OCI-LY3 (cell line): Measurements from ENCODE around the gene KIRREL1.
A peak's percentile ranks its signal among the peaks of the same experiment; 100 is the strongest.

ENCODE experiments used
- H2AFZ ChIP-seq: fragments of 200-600, 300-600 bp; shearing (Covaris generic); 2 replicates; pipeline ENCODE4 v1.6.0; 2014; ENCODE audit warnings: antibody characterized with exemption, low read depth, low read length
- H3K27ac ChIP-seq: fragments of 200-600, 300-600 bp; sonication (generic); 2 replicates; pipeline ENCODE4 v1.5.1; 2014; ENCODE audit warnings: mild to moderate bottlenecking, low read length, moderate library complexity, mixed read lengths
- H3K27me3 ChIP-seq: fragments of 200-600, 300-600 bp; sonication (generic); 2 replicates; pipeline ENCODE4 v1.6.1; 2014; ENCODE audit warnings: low read depth, low read length, mixed read lengths
- H3K36me3 ChIP-seq: fragments of 200-600, 300-600 bp; sonication (generic); replicated peaks from 2 replicates; pipeline ENCODE3; 2014; ENCODE audit warnings: low read depth, low read length, mixed read lengths
- H3K4me1 ChIP-seq: fragments of 300-600, 200-600 bp; sonication (generic); 2 replicates; pipeline ENCODE4 v1.6.1; 2014; ENCODE audit warnings: low read length, mixed read lengths
- H3K4me2 ChIP-seq: fragments of 200-600, 300-600 bp; sonication (generic); 2 replicates; pipeline ENCODE4 v1.6.1; 2014; ENCODE audit warnings: low read length, mixed read lengths
- H3K4me3 ChIP-seq: fragments of 300-600, 200-600 bp; sonication (generic); 2 replicates; pipeline ENCODE4 v1.5.1; 2014; ENCODE audit warnings: antibody characterized with exemption, mild to moderate bottlenecking, low read length, moderate library complexity
- H3K79me2 ChIP-seq: fragments of 300-600, 200-600 bp; shearing (Covaris generic); 2 replicates; pipeline ENCODE4 v1.6.1; 2014; ENCODE audit warnings: mild to moderate bottlenecking, low read length, mixed read lengths
- H3K9ac ChIP-seq: fragments of 300-600, 200-600 bp; shearing (Covaris generic); 2 replicates; pipeline ENCODE4 v1.6.0; 2014; ENCODE audit warnings: mild to moderate bottlenecking, low read length, moderate library complexity
- H3K9me3 ChIP-seq: fragments of 200-600, 300-600 bp; shearing (Covaris generic); 2 replicates; pipeline ENCODE4 v1.6.1; 2014; ENCODE audit warnings: low read length, mixed read lengths; ENCODE audit not compliant: insufficient read depth
- H4K20me1 ChIP-seq: fragments of 200-600, 300-600 bp; sonication (generic); 2 replicates; pipeline ENCODE4 v1.6.1; 2016; ENCODE audit warnings: low read length, mixed read lengths; ENCODE audit not compliant: insufficient read depth
- CTCF ChIP-seq: fragments of 200-600, 300-600 bp; sonication (generic); IDR thresholded peaks from 2 replicates; pipeline ENCODE4 v1.5.1; 2014; ENCODE audit warnings: antibody characterized with exemption, low read length, low read depth
- EZH2phosphoT487 ChIP-seq: fragments of 200-600 bp; shearing (Covaris generic); IDR thresholded peaks from 2 replicates; pipeline ENCODE4 v1.6.1; 2018; ENCODE audit warnings: antibody characterized with exemption, mixed run types, low read depth

The KIRREL1 gene

GRCh38 chr1:158107916-158108315 lies 114.5 kb downstream of the KIRREL1 start:
- H3K4me1 ChIP-seq = peaks cover 9% of the 10 kb centered on the region
- H3K27ac ChIP-seq = no peak overlapping the region
- H3K9me3 ChIP-seq = 0 out of 2 replicates have a peak, but pooled peaks cover 5% of the 10 kb centered on the region
- H3K9ac ChIP-seq = no peak overlapping the region
- H3K4me2 ChIP-seq = no peak overlapping the region
- H3K36me3 ChIP-seq = no peaks in the 10 kb centered on the region
- no peak overlapping the region for H3K4me3 ChIP-seq
- TF ChIP-seq EZH2phosphoT487 (no peak), CTCF (no peak)
- no peaks in the 10 kb centered on the region for H4K20me1 ChIP-seq
- H3K79me2 ChIP-seq = no peaks in the 10 kb centered on the region
- H3K27me3 ChIP-seq = peaks cover 62% of the 10 kb centered on the region
- no peak overlapping the region for H2AFZ ChIP-seq

GRCh38 chr1:158112994-158113758 lies 119.7 kb downstream of the KIRREL1 start:
- 0 out of 2 replicates have a peak, but pooled peaks cover 5% of the 10 kb centered on the region for H3K9me3 ChIP-seq
- peak overlapping the region; percentile 80 for H3K4me3 ChIP-seq
- peak overlapping the region; percentile 94 for H3K4me2 ChIP-seq
- peak overlapping the region; percentile 58 for H3K9ac ChIP-seq
- H3K4me1 ChIP-seq = peaks cover 28% of the 10 kb centered on the region
- peaks cover 62% of the 10 kb centered on the region for H3K27me3 ChIP-seq
- TF ChIP-seq CTCF = peak; percentile 71
- TF ChIP-seq EZH2phosphoT487 = no peak
- H3K79me2 ChIP-seq = no peaks in the 10 kb centered on the region
- no peak overlapping the region for H3K27ac ChIP-seq
- peak overlapping the region; percentile 90 for H2AFZ ChIP-seq
- H3K36me3 ChIP-seq = no peaks in the 10 kb centered on the region
- H4K20me1 ChIP-seq = peaks cover 12% of the 10 kb centered on the region; the same call in 1 of the 2 replicates

DNA sequence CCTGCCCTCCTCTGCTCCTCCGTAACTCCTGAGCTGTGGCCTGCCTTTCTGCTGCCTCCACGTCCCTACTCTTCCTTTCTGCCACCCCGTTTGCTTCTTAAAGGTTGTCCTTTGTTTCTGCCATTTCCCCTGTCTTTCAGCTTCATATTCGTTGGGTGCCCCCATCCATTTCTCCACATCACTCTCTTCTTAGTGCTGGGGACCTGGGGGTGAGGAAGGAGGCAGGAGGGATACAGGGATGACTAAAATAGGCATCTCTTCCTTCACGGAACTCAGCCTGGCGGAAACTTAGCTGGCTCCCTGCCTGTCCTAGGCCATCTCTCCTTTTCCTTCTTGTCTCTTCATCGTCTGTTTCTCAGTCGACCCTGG lies 120.3 kb downstream of the KIRREL1 start:
- Histone ChIP-seq H3K36me3 (no peaks in the 10 kb centered on the region), H4K20me1 (peaks cover 12% of the 10 kb centered on the region; the same call in 1 of the 2 replicates), H3K4me2 (peak overlapping the region; percentile 94), H3K4me3 (peak overlapping the region; percentile 80), H2AFZ (peak overlapping the region; percentile 90), H3K9ac (peak overlapping the region; percentile 58), H3K27ac (no peak overlapping the region), H3K9me3 (0 out of 2 replicates have a peak, but pooled peaks cover 5% of the 10 kb centered on the region), H3K79me2 (no peaks in the 10 kb centered on the region), H3K27me3 (peaks cover 67% of the 10 kb centered on the region), H3K4me1 (peaks cover 25% of the 10 kb centered on the region)
- no peak for TF ChIP-seq CTCF
- no peak for TF ChIP-seq EZH2phosphoT487

DNA sequence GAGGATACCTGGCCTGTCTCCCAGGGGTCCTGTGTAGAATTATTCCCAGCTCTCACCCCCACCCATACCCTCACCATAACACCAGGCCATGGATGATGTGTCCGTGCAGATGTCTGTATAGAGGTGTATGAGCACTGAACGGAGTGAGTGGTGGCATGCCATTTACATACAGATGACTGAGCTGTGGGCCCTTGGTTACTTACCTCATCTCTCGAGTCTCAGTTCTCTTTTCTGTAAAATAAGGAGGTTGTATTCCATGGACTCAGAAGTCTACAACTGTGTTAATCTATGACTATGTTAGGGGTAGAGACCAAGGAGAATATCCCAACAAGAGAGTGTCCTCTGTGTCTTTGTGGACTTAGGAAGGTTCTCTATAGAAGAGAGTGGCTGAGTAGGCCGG lies 121.7 kb downstream of the KIRREL1 start:
- Histone ChIP-seq H3K27me3 (peaks cover 79% of the 10 kb centered on the region), H3K79me2 (no peaks in the 10 kb centered on the region), H3K36me3 (no peaks in the 10 kb centered on the region), H4K20me1 (peaks cover 12% of the 10 kb centered on the region; the same call in 1 of the 2 replicates), H3K9ac (no peak overlapping the region), H3K4me3 (peak overlapping the region; percentile 15; the same call in 1 of the 2 replicates), H3K4me1 (peaks cover 25% of the 10 kb centered on the region), H2AFZ (no peak overlapping the region), H3K4me2 (peak overlapping the region; percentile 60), H3K27ac (no peak overlapping the region), H3K9me3 (no peaks in the 10 kb centered on the region)
- no peak for TF ChIP-seq CTCF
- TF ChIP-seq EZH2phosphoT487 = no peak
